B cell (primary cell): Measurements from ENCODE around the gene KRTAP17-1. TPM values are rescaled to one million over a fixed set of nuclear protein-coding genes. Genes with fewer than 3 reads are reported as not detected.

Experiments
- ATAC-seq: fragments of 200-7000 bp; cut with Tn5 transposase; one replicate; pipeline ENCODE4 v1.10.0; 2021; ENCODE audit warnings: low read depth, mild to moderate bottlenecking, moderate number of reproducible peaks, moderate library complexity
- CTCF ChIA-PET: fragments of 350-600 bp; sonication (Branson Sonifier 250); formaldehyde crosslinking; loops from one replicate; lab custom pipeline; 2021; ENCODE audit warnings: antibody characterized with exemption, inconsistent platforms; lab: Charles Lee
- POLR2A ChIA-PET: fragments of 350-600 bp; sonication (Branson Sonifier 250); formaldehyde crosslinking; loops from one replicate; lab custom pipeline; 2021; ENCODE audit warnings: antibody characterized with exemption; lab: Charles Lee
- DNase-seq: peaks from one replicate; pipeline ENCODE4 v3.0.0; 2013
- H2AFZ ChIP-seq: 2 replicates; pipeline ENCODE4 v1.6.1; 2012; ENCODE audit warnings: mild to moderate bottlenecking, low read depth, low read length; ENCODE audit not compliant: insufficient read depth, poor library complexity, severe bottlenecking
- H3K27ac ChIP-seq, 2 donors: 1 replicate in 1 of 2; 2 replicates in 1 of 2; pipeline ENCODE4 v1.5.1; 2012 to 2013; ENCODE audit warnings: low read length in 2 of 2, mild to moderate bottlenecking in 2 of 2, moderate library complexity in 1 of 2
- H3K27me3 ChIP-seq, 4 experiments: fragments of 200-600 bp in 1 of 4; sonication (generic) in 1 of 4; replicated peaks in 1 of 4; 1 replicate in 2 of 4; 2 replicates in 2 of 4; pipeline versions ENCODE4 v1.6.1 to v1.7.0; 2013 to 2016; ENCODE audit warnings: low read length in 3 of 4, mild to moderate bottlenecking in 2 of 4, mixed read lengths in 1 of 4, moderate library complexity in 1 of 4; ENCODE audit not compliant: insufficient read depth in 4 of 4, control insufficient read depth in 3 of 4; ENCODE audit errors: control extremely low read depth in 1 of 4
- H3K36me3 ChIP-seq, 2 experiments: replicated peaks in 1 of 2; 1 replicate in 1 of 2; 2 replicates in 1 of 2; pipeline versions ENCODE4 v1.6.1 to v1.7.1; 2013; ENCODE audit warnings: low read length in 1 of 2; ENCODE audit not compliant: insufficient read depth in 2 of 2, control insufficient read depth in 1 of 2; ENCODE audit errors: control extremely low read depth in 1 of 2, extremely low read depth in 1 of 2
- H3K4me1 ChIP-seq, 2 donors: fragments of 200-600 bp in 1 of 2; sonication (generic) in 1 of 2; 1 replicate in 1 of 2; 2 replicates in 1 of 2; pipeline versions ENCODE4 v1.5.1 to v1.6.1; 2013 to 2017; ENCODE audit warnings: low read length in 2 of 2; ENCODE audit not compliant: control insufficient read depth in 2 of 2, insufficient read depth in 2 of 2
- H3K4me2 ChIP-seq: replicated peaks from 2 replicates; pipeline ENCODE3; 2012; ENCODE audit warnings: mild to moderate bottlenecking, low read depth, low read length; ENCODE audit not compliant: poor library complexity, severe bottlenecking
- H3K4me3 ChIP-seq, 5 experiments: fragments of 200-600 bp in 1 of 5; sonication (generic) in 1 of 5; 1 replicate in 3 of 5; 2 replicates in 2 of 5; pipeline versions ENCODE4 v1.5.1 to v1.7.0; 2011 to 2016; ENCODE audit warnings: low read length in 4 of 5, mild to moderate bottlenecking in 4 of 5, low read depth in 2 of 5, control low read depth in 1 of 5, moderate library complexity in 1 of 5; ENCODE audit not compliant: insufficient read depth in 1 of 5; ENCODE audit errors: control extremely low read depth in 1 of 5, extremely low read depth in 1 of 5
- H3K79me2 ChIP-seq: fragments of 200-600 bp; sonication (generic); one replicate; pipeline ENCODE4 v1.6.0; 2016; ENCODE audit warnings: low read length; ENCODE audit not compliant: control insufficient read depth, insufficient read depth
- H3K9ac ChIP-seq: fragments of 200-600 bp; sonication (generic); 2 replicates; pipeline ENCODE4 v1.6.1; 2017; ENCODE audit warnings: mild to moderate bottlenecking, low read length, moderate library complexity
- H3K9me3 ChIP-seq, 3 donors: one replicate each; pipeline versions ENCODE4 v1.6.1 to v1.7.1; 2013; ENCODE audit warnings: low read length in 2 of 3; ENCODE audit not compliant: control insufficient read depth in 2 of 3, insufficient read depth in 1 of 3; ENCODE audit errors: control extremely low read depth in 1 of 3
- H4K20me1 ChIP-seq: 2 replicates; pipeline ENCODE4 v1.6.0; 2012; ENCODE audit warnings: mild to moderate bottlenecking, low read length; ENCODE audit not compliant: insufficient read depth, control insufficient read depth, poor library complexity, severe bottlenecking
- H3K27ac Mint-ChIP-seq: one replicate; pipeline ENCODE4 v1.8.0; 2021; ENCODE audit warnings: mixed read lengths
- H3K27me3 Mint-ChIP-seq: one replicate; pipeline ENCODE4 v1.8.0; 2021; ENCODE audit warnings: mixed read lengths
- H3K4me1 Mint-ChIP-seq: one replicate; pipeline ENCODE4 v1.8.0; 2021; ENCODE audit warnings: mixed read lengths
- H3K4me3 Mint-ChIP-seq: one replicate; pipeline ENCODE4 v1.8.0; 2021; ENCODE audit warnings: mixed read lengths
- H3K9me3 Mint-ChIP-seq: one replicate; pipeline ENCODE4 v1.8.0; 2022; ENCODE audit warnings: mixed read lengths; ENCODE audit not compliant: insufficient read depth
- CTCF ChIP-seq: fragments of 200-600 bp; IDR thresholded peaks from one replicate; pipeline ENCODE4 v1.8.0; 2022; ENCODE audit warnings: antibody characterized with exemption, mild to moderate bottlenecking
- EZH2 ChIP-seq: IDR thresholded peaks from 2 replicates; pipeline ENCODE4 v1.6.1; 2012; ENCODE audit warnings: borderline replicate concordance, low read depth, mild to moderate bottlenecking, moderate library complexity, low read length; ENCODE audit not compliant: insufficient read depth, poor library complexity, severe bottlenecking
- WGBS: methylation state at CpG from one replicate; pipeline ENCODE4 v1.1.5; 2013; ENCODE audit warnings: missing lambda C conversion rate; ENCODE audit not compliant: insufficient coverage; 5-methylcytosine and 5-hydroxymethylcytosine counted together
- intact Hi-C: fragments of 100-400 bp; cut with micrococcal nuclease; formaldehyde crosslinking; loops from one replicate; pipeline ENCODE4 v1.10.0; 2022
- polyA plus RNA-seq: library from polyadenylated mRNA; depleted of rRNA; stranded (reverse); fragments of >200 nt; gene quantifications from 2 replicates; pipeline ENCODE4 v1.2.3, GENCODE V29; 2012
- total RNA-seq, 2 donors: library from RNA; stranded (reverse); fragments of 120-200 nt in 1 of 2; gene quantifications; 1 replicate in 1 of 2; 2 replicates in 1 of 2; pipeline versions ENCODE4 v1.2.3 to v1.2.4, GENCODE V29; 2013 to 2022

The KRTAP17-1 gene
- total and polyA plus RNA-seq, 2 donors (not counting 1 experiment from before 2014, with no cell fraction given) = not detected

GRCh38 chr17:41333836-41334235, 18.3 kb upstream of the KRTAP17-1 start:
- H3K4me1 Mint-ChIP-seq = peaks cover 6% of the 10 kb centered on the region
- 100% methylated on average over 1 of the region's 3 CpGs for WGBS
- intact Hi-C loops = no loop called here
- TF ChIP-seq CTCF (no peak), EZH2 (no peak)
- Histone ChIP-seq H3K79me2 (no peaks in the 10 kb centered on the region), H3K4me1 (peaks cover 0 to 3% of the 10 kb centered on the region in 2 donors), H3K27ac (no peak overlapping the region), H3K9me3 (no peaks in the 10 kb centered on the region), H4K20me1 (no peaks in the 10 kb centered on the region), H2AFZ (no peak overlapping the region), H3K27me3 (peaks cover 0 to 11% (median 1%) of the 10 kb centered on the region in 4 experiments), H3K9ac (no peak overlapping the region), H3K4me3 (no peak overlapping the region), H3K4me2 (no peak overlapping the region), H3K36me3 (no peaks in the 10 kb centered on the region)
- H3K9me3 Mint-ChIP-seq = no peaks in the 10 kb centered on the region
- DNase-seq = no peak
- no peak overlapping the region for H3K27ac Mint-ChIP-seq
- POLR2A ChIA-PET = no interaction called here
- no peak overlapping the region for H3K4me3 Mint-ChIP-seq
- ATAC-seq = no peak
- H3K27me3 Mint-ChIP-seq = peaks cover 17% of the 10 kb centered on the region
- CTCF ChIA-PET = interaction anchor here (0.8 kb wide), 1 partner anchor 937 kb away, joined by 3 read pairs; no protein-coding TSS in a partner anchor

- no peak overlapping the region for H3K9ac ChIP-seq
- no peak overlapping the region for H2AFZ ChIP-seq
- ChIA-PET CTCF (no interaction called here), POLR2A (no interaction called here)
- H4K20me1 ChIP-seq = no peaks in the 10 kb centered on the region
- H3K27me3 ChIP-seq = peaks cover 0 to 15% (median 1%) of the 10 kb centered on the region in 4 experiments
- no peak for DNase-seq
- no peak overlapping the region for H3K27ac Mint-ChIP-seq
- no peak overlapping the region for H3K27ac ChIP-seq
- 96% methylated on average over 5 of the region's 5 CpGs for WGBS
- H3K79me2 ChIP-seq = no peaks in the 10 kb centered on the region
- no peaks in the 10 kb centered on the region for H3K36me3 ChIP-seq
- H3K4me1 ChIP-seq = peaks cover 0 to 3% of the 10 kb centered on the region in 2 donors
- H3K4me1 Mint-ChIP-seq = peaks cover 6% of the 10 kb centered on the region
- H3K9me3 Mint-ChIP-seq = no peaks in the 10 kb centered on the region
- no peak overlapping the region for H3K4me3 Mint-ChIP-seq
- H3K27me3 Mint-ChIP-seq = peaks cover 17% of the 10 kb centered on the region
- H3K4me2 ChIP-seq = no peak overlapping the region
- no peaks in the 10 kb centered on the region for H3K9me3 ChIP-seq
- no peak for TF ChIP-seq EZH2
- no peak for ATAC-seq
- H3K4me3 ChIP-seq = no peak overlapping the region
- intact Hi-C loops = no loop called here
These were observed 17.6 kb upstream of the KRTAP17-1 start for GRCh38 chr17:41333098-41333497.
